Heart left ventricle (tissue), 16 donors: Measurements from ENCODE around the gene U2SURP. TPM values are rescaled to one million over a fixed set of nuclear protein-coding genes. Genes with fewer than 3 reads are reported as not detected.

Experiments used
- ATAC-seq, 4 donors: fragments of 200-7000 bp; cut with Tn5 transposase; one replicate each; pipeline ENCODE4 v1.9.1; 2020 to 2022; ENCODE audit warnings: moderate library complexity in 4 of 4, mild to moderate bottlenecking in 3 of 4, moderate number of reproducible peaks in 1 of 4
- DNase-seq, 5 donors: peaks; one replicate each; pipeline ENCODE4 v3.0.0-alpha.2; 2020
- H3K27ac ChIP-seq, 12 donors: fragments of 200-600 bp; sonication (generic) in 4 of 12; one replicate each; pipeline versions ENCODE4 v1.5.0 to v1.8.0; 2016 to 2022; ENCODE audit warnings: mild to moderate bottlenecking in 2 of 12
- H3K27me3 ChIP-seq, 9 donors: fragments of 200-600 bp; sonication (generic) in 2 of 9; one replicate each; pipeline versions ENCODE4 v1.5.1 to v1.8.0; 2016 to 2022; ENCODE audit warnings: mild to moderate bottlenecking in 3 of 9
- H3K36me3 ChIP-seq, 9 donors: fragments of 200-600 bp; sonication (generic) in 2 of 9; one replicate each; pipeline versions ENCODE4 v1.5.0 to v1.8.0; 2018 to 2022; ENCODE audit warnings: mild to moderate bottlenecking in 2 of 9
- H3K4me1 ChIP-seq, 12 donors: fragments of 200-600 bp; sonication (generic) in 4 of 12; one replicate each; pipeline versions ENCODE4 v1.5.0 to v1.8.0; 2016 to 2022; ENCODE audit warnings: mild to moderate bottlenecking in 3 of 12
- H3K4me3 ChIP-seq, 12 donors: fragments of 200-600 bp; sonication (generic) in 4 of 12; one replicate each; pipeline versions ENCODE4 v1.5.0 to v1.8.0; 2017 to 2022; ENCODE audit warnings: mild to moderate bottlenecking in 9 of 12, moderate library complexity in 4 of 12
- H3K9me3 ChIP-seq, 12 donors: fragments of 200-600 bp; sonication (generic) in 4 of 12; one replicate each; pipeline versions ENCODE4 v1.5.0 to v1.8.0; 2016 to 2022; ENCODE audit warnings: mild to moderate bottlenecking in 1 of 12
- POLR2A ChIP-seq, 2 donors: fragments of 450-650 bp; IDR thresholded peaks; one replicate each; pipeline ENCODE4 v1.6.1; 2017; ENCODE audit warnings: antibody characterized with exemption in 2 of 2, mild to moderate bottlenecking in 2 of 2, moderate library complexity in 2 of 2
- WGBS, 4 donors: extraction: QIAGEN DNeasy Blood & Tissue Kit in 2 of 4; methylation state at CpG; one replicate each; pipeline versions ENCODE4 v1.1.5 to v1.1.7; 2013 to 2018; 5-methylcytosine and 5-hydroxymethylcytosine counted together
- intact Hi-C, 10 donors: fragments of 100-400 bp; cut with DNase I; formaldehyde crosslinking; loops; one replicate each; pipeline versions ENCODE4 v1.11.1 to v1.14.2; 2022
- polyA plus RNA-seq, 2 donors: library from polyadenylated mRNA; stranded (reverse); fragments of 200-250 nt; gene quantifications; one replicate each; pipeline ENCODE4 v1.2.3, GENCODE V29; 2013
- total RNA-seq, 9 donors: library from RNA; depleted of rRNA in 2 of 9; stranded (reverse); fragments of >200 nt in 2 of 9; fragmentation: NEBNext Ultra II Directional in 3 of 9; extraction: Animal tissue kit (Norgen Biotek cat#: 25700) in 3 of 9; gene quantifications; one replicate each; pipeline versions ENCODE4 v1.1.0 to v1.2.4, GENCODE V29; 2016 to 2023
- TF ChIP-seq, protein P1 (sequence below), 12 donors: fragments of 200-600 bp; sonication (generic) in 4 of 12; IDR thresholded peaks; one replicate each; pipeline versions ENCODE4 v1.5.0 to v1.8.0; 2018 to 2022; ENCODE audit warnings: antibody characterized with exemption in 12 of 12, mild to moderate bottlenecking in 5 of 12
- donor health status: ischemic (EF 13 %, LVEDD 7.1; RV severe dilation, severe dysfunction).
- donor health status: healthy with polysubstance abuse.
- donor health status: DM: no; HTN: yes; CAD: no.
- donor health status: DM: no; HTN: no; CAD: no.
- donor health status: ischemic (EF 25% LVEDD 6.9; RV normal size, moderate dysfunction).
- donor health status: ischemic (EF 25% LVEDD 5.7; RV mildly dilated, moderate dysfunction).
- donor health status: healthy.
- donor health status: DM: yes; HTN: yes; CAD: no.
- donor health status: ischemic (EF 35%, LVEDD 5.7; RV mildly dilated, moderate dysfunction).
- donor health status: nonischemic (EF 11% LVEDD 7.7; RV severe dilation, severe dysfunction).
- donor health status: DM: yes; HTN: yes; CAD: no.
- donor health status: PGD.
- donor health status: ischemic (EF 29% LVEDD 5.4; RV normal size, mild dysfunction).
- donor health status: nonischemic (EF 23%, LVEDD 6.1; RV moderate dilation, normal function).

The U2SURP gene
- total and polyA plus RNA-seq, 11 donors: 17.4 to 42.0 (median 33.1) TPM

DNA sequence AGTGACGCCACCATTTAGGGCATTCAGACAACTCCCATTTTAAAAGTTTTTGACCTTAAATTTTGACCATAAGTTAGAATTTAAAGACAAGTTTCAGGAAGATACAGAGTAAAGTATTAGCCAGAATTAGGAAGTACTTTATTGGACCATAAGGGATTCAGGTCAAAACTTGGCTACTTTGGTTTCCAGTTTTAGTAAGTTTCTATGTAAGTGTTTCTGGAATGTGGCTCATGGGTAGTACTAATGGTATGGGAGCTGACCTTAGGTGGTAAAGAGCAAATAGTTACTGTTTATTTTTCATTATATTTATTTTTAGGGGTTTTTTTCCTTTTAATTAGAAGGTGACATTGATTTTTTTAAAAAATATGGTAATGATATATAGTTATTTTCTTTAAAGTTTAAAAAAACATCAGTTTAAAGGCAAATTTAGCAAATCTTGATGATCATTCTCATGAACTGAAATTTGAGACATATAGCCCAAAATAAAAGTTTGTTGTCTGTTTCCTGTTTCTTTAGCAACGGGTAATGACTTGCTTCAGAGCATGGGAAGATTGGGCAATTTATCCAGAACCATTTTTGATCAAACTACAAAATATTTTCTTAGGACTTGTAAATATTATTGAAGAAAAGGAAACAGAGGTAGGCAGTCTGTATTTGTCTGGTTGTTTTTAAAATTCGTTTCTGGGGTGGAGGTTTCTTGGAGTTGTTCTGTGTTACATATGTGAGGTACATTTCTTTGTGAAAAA is 34.3 kb downstream of the U2SURP start:
- intact Hi-C loops: no loop called here
- H3K27ac ChIP-seq: peak overlapping the region in 1 of 12 donors; percentile 16

DNA sequence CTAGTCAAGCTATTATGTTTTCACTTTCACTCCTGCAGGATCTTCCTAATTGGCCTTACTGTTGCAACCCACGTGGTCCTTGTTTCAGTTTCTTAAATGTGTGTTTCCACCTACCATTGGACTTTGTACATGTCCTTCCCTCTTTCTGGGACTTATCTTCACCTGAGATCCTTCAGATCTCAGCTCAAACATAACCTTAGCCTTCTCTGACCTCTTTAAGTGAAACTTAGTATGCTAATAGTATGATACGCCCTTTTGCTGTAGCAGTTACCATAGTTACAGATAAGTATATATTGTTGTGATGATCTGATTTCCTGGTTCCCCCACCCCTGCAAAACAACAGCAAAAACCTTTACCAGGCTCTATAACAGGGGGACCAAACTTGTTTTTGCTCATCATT is 35.2 kb downstream of the U2SURP start:
- TF ChIP-seq, protein P1, sequence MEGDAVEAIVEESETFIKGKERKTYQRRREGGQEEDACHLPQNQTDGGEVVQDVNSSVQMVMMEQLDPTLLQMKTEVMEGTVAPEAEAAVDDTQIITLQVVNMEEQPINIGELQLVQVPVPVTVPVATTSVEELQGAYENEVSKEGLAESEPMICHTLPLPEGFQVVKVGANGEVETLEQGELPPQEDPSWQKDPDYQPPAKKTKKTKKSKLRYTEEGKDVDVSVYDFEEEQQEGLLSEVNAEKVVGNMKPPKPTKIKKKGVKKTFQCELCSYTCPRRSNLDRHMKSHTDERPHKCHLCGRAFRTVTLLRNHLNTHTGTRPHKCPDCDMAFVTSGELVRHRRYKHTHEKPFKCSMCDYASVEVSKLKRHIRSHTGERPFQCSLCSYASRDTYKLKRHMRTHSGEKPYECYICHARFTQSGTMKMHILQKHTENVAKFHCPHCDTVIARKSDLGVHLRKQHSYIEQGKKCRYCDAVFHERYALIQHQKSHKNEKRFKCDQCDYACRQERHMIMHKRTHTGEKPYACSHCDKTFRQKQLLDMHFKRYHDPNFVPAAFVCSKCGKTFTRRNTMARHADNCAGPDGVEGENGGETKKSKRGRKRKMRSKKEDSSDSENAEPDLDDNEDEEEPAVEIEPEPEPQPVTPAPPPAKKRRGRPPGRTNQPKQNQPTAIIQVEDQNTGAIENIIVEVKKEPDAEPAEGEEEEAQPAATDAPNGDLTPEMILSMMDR (IDR thresholded peaks at IDR 0.05): no peak
- no peak for TF ChIP-seq POLR2A (IDR thresholded peaks at IDR 0.05)
- 71 to 83% (median 78%) methylated on average over 2 of the region's 2 CpGs for WGBS, 4 donors
- Histone ChIP-seq H3K4me1 (peaks cover 0 to 9% (median 0%) of the 10 kb centered on the region in 12 donors), H3K27me3 (no peaks in the 10 kb centered on the region), H3K27ac (peak overlapping the region in 1 of 12 donors; percentile 16), H3K36me3 (peaks cover 0 to 98% (median 85%) of the 10 kb centered on the region in 9 donors), H3K4me3 (no peak overlapping the region), H3K9me3 (no peaks in the 10 kb centered on the region)
- ATAC-seq (no peak), DNase-seq (no peak)
- intact Hi-C loops: no loop called here

More for the DNA sequence above, 34.3 kb downstream of the U2SURP start:
- no peak for TF ChIP-seq POLR2A (IDR thresholded peaks at IDR 0.05)
- TF ChIP-seq, protein P1 (IDR thresholded peaks at IDR 0.05): no peak
- Histone ChIP-seq H3K9me3 (no peaks in the 10 kb centered on the region), H3K36me3 (peaks cover 0 to 100% (median 89%) of the 10 kb centered on the region in 9 donors), H3K4me1 (peaks cover 0 to 9% (median 0%) of the 10 kb centered on the region in 12 donors), H3K27me3 (no peaks in the 10 kb centered on the region), H3K4me3 (no peak overlapping the region)
- WGBS, 4 donors: 88 to 90% (median 90%) methylated on average over 3 of the region's 3 CpGs
- no peak for DNase-seq
- ATAC-seq: no peak

- Histone ChIP-seq H3K4me1 (peaks cover 0 to 9% (median 0%) of the 10 kb centered on the region in 12 donors), H3K4me3 (no peak overlapping the region)
These were observed 36.5 kb downstream of the U2SURP start for GRCh38 chr3:143037867-143038266.

More at GRCh38 chr3:143037867-143038266, 36.5 kb downstream of the U2SURP start:
- TF ChIP-seq POLR2A (IDR thresholded peaks at IDR 0.05): no peak
- TF ChIP-seq, protein P1 (IDR thresholded peaks at IDR 0.05): peak in 1 of 12 donors; percentile 24
- Histone ChIP-seq H3K27ac (no peak overlapping the region), H3K36me3 (peaks cover 0 to 98% (median 82%) of the 10 kb centered on the region in 9 donors), H3K27me3 (no peaks in the 10 kb centered on the region), H3K9me3 (no peaks in the 10 kb centered on the region)
- DNase-seq (no peak), ATAC-seq (no peak)
- intact Hi-C loops: no loop called here
- WGBS, 4 donors: 89 to 95% (median 93%) methylated on average over 2 of the region's 2 CpGs
